HTERT RPE-1 (cell line): ENCODE results near the gene DUSP5.

Source experiments
- in situ Hi-C: fragments of 300-500 bp; cut with MboI; formaldehyde crosslinking; loops from 4 replicates; pipeline ENCODE4 v1.14.3; 2020; ENCODE audit warnings: low sequenced_read_pairs

DUSP5 gene

DNA sequence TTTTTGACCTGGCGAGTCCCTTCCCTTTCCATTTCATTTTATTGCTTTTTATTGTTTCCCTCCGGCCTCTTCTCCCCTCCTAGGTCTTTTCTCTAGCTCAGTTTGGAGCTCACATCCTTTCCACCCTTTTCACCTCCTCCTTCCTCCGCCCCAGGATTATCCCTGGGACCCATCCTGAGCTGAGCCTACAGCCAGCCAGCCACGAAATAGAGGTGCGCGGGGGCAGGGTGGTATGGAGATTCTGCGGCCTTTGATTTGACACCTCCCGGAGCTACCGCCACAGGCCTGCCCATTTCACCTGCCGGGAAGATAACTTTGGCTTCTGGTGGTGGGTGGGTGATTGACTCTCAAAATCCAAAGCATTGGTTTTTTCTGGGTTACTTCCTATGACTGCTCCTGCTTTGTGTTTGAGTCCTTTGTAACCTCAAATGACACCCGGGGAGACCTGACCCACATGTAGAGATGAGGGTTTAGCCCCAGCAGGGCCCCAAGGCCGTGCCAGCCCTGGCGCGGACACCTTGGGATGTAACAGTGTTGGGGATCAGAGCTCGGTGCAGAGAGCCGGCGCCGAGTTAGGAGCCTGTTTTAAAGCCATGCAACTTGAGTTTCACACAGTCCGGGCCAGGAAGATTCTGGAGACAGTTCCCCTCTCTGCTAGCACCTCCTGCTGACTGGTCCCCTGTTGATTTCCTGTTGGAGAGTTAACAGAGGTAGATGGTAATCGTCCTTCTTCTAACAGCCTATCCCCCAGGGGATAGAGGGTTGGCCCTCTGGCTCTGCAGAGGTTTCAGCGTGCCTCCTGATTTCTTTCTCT, 1.5 kb downstream of the DUSP5 start:
- in situ Hi-C loops = no loop called here

GRCh38 chr10:110499796-110500514, 2.2 kb downstream of the DUSP5 start:
- in situ Hi-C loops = no loop called here

DNA sequence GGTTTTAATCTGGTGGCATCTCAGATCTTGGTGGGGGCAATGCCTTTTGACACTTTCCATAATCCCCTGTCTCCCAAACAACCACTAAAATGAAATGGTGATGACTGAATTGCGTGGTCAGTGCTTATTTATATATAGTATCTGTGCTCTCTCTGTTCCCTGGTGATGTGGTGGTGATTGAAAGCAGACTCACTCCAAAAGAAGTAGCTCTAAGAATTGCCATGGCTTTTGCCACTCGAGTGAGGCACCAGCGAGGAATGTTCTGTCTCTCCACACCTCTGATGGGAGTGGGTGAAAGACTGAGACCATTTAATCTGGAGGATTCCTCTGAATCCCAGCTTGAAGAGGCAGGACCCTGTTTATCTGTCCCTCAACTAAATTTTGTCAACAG, 2.8 kb downstream of the DUSP5 start:
- in situ Hi-C loops = no loop called here

GRCh38 chr10:110501142-110501937, 3.6 kb downstream of the DUSP5 start:
- in situ Hi-C loops = no loop called here

DNA sequence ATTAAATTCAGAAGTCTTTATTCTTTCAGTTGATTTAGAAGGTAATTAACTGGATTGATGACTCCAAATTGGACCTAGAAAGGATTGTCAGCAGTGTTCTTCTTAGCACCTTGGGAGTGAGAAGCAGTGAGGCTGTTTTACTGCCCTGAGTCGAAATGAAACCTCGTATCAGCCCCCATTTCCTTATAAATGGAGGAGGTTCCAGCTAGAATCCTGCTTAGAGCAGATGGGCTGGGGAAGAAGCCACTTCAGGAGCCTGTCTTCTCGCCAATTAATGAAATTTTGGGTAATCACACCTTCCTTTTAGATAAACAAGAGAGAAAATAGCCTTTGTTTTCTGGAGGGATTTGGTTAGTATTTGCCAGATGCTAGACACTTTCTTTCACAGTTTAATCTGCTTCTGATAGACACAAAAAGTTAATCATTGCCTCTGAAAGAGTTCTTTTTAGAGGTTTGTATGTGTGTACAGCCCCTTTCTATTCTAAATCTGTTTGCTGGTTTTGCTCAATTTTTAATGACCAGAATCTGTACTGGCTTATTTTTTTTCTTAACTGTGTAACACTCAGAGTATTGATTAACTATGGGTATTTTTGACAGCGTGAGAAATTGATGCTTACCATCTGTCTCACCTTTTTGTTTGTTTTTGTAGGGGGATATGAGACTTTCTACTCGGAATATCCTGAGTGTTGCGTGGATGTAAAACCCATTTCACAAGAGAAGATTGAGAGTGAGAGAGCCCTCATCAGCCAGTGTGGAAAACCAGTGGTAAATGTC, 4.6 kb downstream of the DUSP5 start:
- in situ Hi-C loops = no loop called here

GRCh38 chr10:110502851-110503301, 5.2 kb downstream of the DUSP5 start:
- in situ Hi-C loops = no loop called here

GRCh38 chr10:110503528-110504110, 5.9 kb downstream of the DUSP5 start:
- in situ Hi-C loops = no loop called here

DNA sequence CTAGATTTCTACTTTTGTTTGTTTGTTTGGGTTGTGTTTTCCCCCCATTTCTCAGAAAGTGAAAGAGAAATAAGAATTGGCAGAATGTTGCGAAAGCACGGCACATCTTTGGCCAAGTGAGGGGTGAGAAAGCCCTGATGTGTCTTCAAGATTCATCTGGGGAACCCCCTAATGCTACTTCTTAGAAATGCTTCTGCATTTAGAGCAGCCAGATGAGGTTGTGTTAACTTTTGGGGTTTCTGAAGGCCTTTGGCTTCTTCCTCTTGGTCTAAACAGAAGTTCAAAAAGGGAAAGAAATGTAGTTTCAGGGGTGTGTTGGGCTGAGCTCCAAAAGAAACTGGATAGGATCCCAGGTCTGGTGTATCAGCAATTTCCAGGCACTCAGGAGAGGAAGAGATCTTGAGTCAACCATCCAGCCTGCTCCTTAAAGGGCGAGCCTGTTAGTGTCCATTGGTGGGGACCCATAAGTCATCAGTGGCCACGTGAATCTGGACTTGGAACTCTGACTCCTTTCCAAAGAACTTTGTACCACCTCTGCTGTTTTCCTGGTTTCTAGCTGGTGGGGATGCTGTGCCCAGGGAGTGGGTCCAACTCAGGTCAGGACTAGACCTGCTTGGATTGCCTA, 6.5 kb downstream of the DUSP5 start:
- in situ Hi-C loops = no loop called here

DNA sequence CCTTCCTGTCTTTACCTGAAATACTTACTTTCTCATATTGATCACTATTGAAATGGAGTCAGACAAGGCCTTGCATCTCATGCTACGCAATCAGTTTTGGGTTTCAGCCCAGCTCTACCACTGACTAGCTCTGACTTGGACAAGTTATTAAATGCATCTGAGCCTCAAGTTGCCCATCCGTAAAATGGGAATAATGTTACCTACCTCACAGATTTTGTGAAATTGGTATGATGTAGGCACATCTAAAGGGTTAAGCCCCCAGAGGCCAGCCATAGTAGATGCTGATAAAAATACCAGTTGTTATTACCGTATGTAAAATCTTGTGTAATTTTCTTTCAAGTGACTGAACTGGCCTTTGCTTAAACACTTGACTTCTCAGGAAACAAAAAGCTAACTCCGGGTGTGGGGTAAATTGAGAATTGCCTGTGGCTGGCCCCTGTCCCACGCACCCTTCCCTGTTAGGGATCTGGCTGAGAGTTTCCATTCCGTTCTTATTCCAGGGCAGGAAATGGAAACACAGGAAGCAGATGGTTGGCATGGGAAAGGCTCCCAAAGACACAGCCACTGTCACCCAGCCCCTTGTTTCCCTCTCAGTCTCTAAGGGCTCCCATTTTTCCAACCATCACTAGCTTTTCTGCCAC, 7.5 kb downstream of the DUSP5 start:
- in situ Hi-C loops = no loop called here

- in situ Hi-C loops = no loop called here
Measured at GRCh38 chr10:110506448-110506847, 8.7 kb downstream of the DUSP5 start.

DNA sequence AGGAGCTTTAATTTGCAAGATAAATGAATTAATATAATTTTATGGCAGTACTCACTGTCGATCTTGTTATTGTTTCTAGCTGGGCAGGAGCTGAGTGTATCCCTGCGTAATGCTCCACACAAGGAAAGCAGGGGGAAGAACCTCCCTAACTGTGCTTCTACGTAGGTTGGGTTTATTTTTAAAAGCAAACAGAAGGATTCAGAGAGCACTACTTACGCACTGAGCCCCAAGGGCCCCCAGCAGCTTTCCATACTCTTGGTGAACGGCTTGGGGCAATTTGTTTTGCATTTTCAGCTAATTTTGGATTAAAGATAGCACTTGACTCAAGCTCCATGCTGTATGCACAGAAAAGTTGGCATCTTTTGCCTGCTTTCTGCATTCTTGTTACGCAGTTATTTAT, 9.6 kb downstream of the DUSP5 start:
- in situ Hi-C loops = no loop called here

DNA sequence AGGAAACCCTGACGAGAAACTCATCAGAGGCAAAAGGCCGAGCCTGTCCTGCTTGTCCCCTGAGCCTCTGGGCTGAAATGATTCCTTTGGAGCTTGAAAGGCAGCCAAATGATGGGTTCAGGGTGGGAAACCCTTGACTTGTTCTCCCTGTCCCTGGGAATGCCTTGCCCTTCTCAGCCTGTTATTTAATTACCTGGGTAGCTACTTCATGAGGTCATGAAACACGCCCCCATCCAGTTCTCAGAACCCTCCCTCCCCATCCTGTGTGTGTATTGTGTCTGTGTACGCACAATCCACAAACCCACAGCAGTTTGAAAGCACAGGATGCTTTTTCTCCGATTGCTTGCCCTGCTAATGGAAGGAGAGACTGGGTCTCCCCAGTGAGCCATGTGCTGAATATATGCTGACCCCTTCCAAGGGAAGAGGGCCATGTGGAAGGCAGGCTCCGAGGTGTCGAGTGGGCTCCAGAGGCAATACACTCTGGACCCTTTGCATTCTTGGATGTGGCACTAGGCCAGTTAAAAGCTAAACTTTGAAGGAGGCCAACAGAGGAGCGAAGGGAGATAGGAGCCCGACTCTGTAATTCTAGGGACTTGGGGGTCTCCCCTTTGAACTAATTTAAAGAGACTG, 10.6 kb downstream of the DUSP5 start:
- in situ Hi-C loops = no loop called here

DNA sequence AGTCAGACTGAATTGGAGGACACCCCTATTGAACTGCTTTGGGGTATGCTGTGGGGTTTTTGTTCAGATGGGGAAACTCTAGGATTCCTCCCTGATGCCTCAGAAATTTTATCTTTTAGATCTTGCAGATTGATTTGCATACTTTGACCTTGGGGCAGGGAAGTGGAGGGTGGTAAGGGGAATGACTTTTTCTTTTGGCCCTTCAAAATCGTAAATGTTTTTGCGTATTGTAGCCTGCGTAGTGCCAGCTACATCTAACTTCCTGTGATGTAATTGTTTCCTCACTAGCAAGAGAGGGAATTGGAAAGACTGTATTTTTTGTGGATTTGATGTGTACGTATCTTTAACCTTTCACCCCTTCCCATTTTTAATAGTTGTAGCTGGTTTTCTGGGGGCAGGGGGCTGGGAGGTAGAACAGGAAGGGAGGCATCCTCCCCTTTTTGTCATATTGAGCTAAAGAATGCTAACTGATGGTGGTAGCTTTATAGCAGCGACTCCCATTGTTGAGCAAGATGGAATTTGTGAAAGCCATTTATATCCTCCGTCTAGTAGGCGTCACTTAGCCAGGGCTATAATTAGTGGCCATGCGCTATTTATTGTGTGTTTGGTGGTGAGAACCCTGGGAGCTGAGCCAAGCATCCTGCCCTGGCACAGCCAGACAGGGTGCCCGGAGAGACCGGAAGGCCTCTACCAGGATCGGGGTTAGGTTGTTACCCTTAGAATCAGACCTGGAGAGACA, 11.3 kb downstream of the DUSP5 start:
- in situ Hi-C loops = no loop called here

- in situ Hi-C loops = no loop called here
Measured at GRCh38 chr10:110509560-110509959, 11.9 kb downstream of the DUSP5 start.

DNA sequence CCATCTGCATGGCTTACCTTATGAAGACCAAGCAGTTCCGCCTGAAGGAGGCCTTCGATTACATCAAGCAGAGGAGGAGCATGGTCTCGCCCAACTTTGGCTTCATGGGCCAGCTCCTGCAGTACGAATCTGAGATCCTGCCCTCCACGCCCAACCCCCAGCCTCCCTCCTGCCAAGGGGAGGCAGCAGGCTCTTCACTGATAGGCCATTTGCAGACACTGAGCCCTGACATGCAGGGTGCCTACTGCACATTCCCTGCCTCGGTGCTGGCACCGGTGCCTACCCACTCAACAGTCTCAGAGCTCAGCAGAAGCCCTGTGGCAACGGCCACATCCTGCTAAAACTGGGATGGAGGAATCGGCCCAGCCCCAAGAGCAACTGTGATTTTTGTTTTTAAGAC, 12.4 kb downstream of the DUSP5 start:
- in situ Hi-C loops = no loop called here

GRCh38 chr10:110510730-110511129, 13.0 kb downstream of the DUSP5 start:
- in situ Hi-C loops = no loop called here

DNA sequence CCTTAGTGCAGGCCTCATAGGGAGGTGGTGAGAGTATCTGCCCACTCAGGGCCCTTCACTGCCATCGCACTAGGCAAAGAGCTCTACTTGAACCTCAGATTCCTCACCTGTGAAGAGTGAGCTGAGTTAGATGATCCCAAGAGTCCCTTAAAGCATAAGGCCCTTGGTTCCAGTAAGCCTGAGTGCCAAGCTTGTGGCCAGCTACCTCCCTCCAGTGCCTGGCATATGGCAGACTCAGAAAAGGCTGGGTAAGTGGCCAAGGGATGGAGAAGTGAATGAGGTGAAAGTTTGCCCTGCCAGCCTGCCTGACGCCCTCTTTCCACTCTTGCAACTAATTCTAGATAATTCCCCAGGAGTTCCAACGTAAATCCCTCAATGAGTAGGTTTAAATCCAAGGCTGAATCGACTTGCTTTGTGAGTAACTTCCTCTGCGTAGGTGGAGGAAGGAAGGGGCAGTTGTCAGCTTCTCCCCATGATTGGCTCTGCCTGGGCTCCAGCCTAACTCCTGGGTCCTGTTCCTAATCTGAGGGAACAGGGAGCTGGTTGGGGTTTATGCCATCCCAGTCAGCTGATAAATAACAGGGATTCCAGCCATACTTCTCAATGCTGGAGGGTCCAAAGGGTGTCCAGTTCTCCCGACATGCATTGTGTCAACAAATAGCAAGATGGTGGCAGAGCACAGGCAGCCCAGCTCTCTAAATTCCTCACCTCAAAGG, 14.2 kb downstream of the DUSP5 start:
- in situ Hi-C loops = no loop called here
